ENCODE measurements around the gene KRTAP19-7. TPM values are rescaled to one million over a fixed set of nuclear protein-coding genes. Genes with fewer than 3 reads are reported as not detected.

Gene KRTAP19-7
- total RNA-seq, result not detected

DNA sequence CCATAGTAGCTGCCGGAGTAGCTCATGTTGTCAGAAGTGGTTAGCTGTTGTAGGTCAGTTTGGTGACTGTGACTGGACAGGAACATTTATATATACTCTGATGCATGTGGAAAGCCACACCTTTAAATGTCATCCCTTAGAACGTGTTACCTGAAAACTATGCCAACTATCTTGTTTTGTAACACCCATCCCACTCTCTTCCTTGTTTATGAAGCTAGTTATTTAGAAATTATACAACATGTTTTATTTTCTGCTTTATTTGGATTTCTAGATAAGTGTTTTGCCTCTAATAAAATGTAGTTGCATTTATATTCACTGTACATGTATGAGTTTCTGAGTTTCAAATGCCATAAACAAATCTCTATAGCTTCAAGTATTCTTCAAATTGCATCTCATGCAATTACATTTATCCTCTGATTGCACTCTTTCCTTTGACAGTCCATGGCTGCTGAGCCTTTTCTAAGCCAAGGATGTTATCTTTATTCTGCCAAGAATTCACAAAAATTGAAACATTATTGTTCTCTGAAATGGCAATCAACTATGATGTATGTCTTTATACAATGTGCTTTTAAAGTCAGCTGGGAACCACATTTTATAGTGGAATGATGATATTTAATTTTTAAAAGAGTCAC lies at the start of gene KRTAP19-7:
KRTAP19-7 (minus strand) TSS at position 51 of the 632 bp plus-strand sequence; CDS start at position 26, 25 bp downstream.
- Mint-ChIP-seq H3K4me1 (ENCODE audit: low read depth) (no peaks in the 10 kb centered on the region), H3K27ac (no peak within 1 kb of the TSS), H3K27me3 (ENCODE audit: low read depth) (no peaks in the 10 kb centered on the region), H3K9me3 (no peaks in the 10 kb centered on the region), H3K4me3 (no peak within 1 kb of the TSS), H3K36me3 (ENCODE audit: insufficient read depth in 2 of 2) (no peaks in the 10 kb centered on the region)
- ATAC-seq (replicated peaks in 1 of 2) (no peak), DNase-seq (no peak)

GRCh38 chr21:30605968-30606367 lies 44.9 kb upstream of the KRTAP19-7 start:
- Mint-ChIP-seq H3K27ac (no peak overlapping the region), H3K4me3 (no peak overlapping the region), H3K27me3 (ENCODE audit: low read depth) (no peaks in the 10 kb centered on the region), H3K4me1 (ENCODE audit: low read depth) (no peaks in the 10 kb centered on the region), H3K9me3 (peaks cover 3% of the 10 kb centered on the region in 2 donors), H3K36me3 (ENCODE audit: insufficient read depth in 2 of 2) (no peaks in the 10 kb centered on the region)
- DNase-seq (no peak), ATAC-seq (replicated peaks in 1 of 2) (no peak)

GRCh38 chr21:30600787-30601186 lies 39.7 kb upstream of the KRTAP19-7 start, which contains the start of gene KRTAP22-1:
Gene KRTAP22-1 (plus strand): TSS chr21:30601087.
- Mint-ChIP-seq H3K36me3 (ENCODE audit: insufficient read depth in 2 of 2) (no peaks in the 10 kb centered on the region), H3K27me3 (ENCODE audit: low read depth) (no peaks in the 10 kb centered on the region), H3K27ac (no peak within 1 kb of the TSS), H3K9me3 (peaks cover 3 to 4% of the 10 kb centered on the region in 2 donors), H3K4me1 (ENCODE audit: low read depth) (no peaks in the 10 kb centered on the region), H3K4me3 (no peak within 1 kb of the TSS)
- DNase-seq, result no peak
- ATAC-seq (replicated peaks in 1 of 2), result no peak

DNA sequence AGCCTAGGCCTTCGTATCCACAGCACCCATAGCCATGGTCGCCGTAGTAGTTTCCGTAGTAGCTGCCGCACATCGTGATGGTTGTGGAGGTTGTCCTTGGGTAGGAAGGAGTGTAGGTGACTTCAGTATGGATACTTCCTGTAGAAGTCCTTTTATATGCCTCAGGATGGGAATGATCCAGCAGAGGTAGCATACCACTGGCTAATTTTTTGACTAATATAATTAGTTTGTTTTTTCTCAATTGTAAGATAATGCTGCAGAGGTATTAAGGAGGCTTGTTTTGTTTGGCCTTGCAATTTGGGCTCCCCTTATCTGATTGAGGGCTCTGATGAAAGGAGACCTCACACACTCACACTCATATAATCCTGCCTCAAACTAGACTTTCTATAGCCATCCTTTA lies 37.7 kb upstream of the KRTAP19-7 start, which contains the start of gene KRTAP6-2:
KRTAP6-2 (minus strand) TSS at position 101 of the 400 bp plus-strand sequence; CDS start at position 73, 28 bp downstream.
- Mint-ChIP-seq H3K9me3 (peaks cover 0 to 4% of the 10 kb centered on the region in 2 donors), H3K36me3 (ENCODE audit: insufficient read depth in 2 of 2) (no peaks in the 10 kb centered on the region), H3K4me3 (no peak within 1 kb of the TSS), H3K27me3 (ENCODE audit: low read depth) (no peaks in the 10 kb centered on the region), H3K4me1 (ENCODE audit: low read depth) (no peaks in the 10 kb centered on the region), H3K27ac (no peak within 1 kb of the TSS)
- no peak for ATAC-seq (replicated peaks in 1 of 2)
- no peak for DNase-seq

DNA sequence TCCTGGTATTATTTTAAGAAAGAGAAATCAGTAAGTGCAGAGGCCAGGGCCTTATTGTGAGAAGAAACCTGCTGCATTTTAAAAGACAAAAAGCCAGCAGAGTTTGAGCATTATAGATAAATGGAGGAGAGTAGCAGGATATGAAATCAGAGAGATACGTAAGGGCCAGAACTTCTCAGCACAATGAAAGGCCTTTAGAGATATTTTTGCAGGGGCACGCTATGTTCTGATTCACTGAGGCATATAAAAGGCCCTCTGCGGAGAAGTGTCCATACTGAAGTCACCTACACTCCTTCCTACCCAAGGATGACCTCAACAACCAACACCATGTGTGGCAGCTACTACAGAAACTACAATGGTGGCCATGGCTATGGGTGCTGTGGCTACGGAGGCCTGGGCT lies 31.0 kb upstream of the KRTAP19-7 start, which contains the start of gene KRTAP6-3:
KRTAP6-3 (plus strand) TSS at position 301 of the 400 bp plus-strand sequence; CDS start at position 307, 6 bp downstream.
- Mint-ChIP-seq H3K36me3 (ENCODE audit: insufficient read depth in 2 of 2) (no peaks in the 10 kb centered on the region), H3K9me3 (peaks cover 0 to 2% of the 10 kb centered on the region in 2 donors), H3K27me3 (ENCODE audit: low read depth) (no peaks in the 10 kb centered on the region), H3K4me1 (ENCODE audit: low read depth) (no peaks in the 10 kb centered on the region), H3K27ac (no peak within 1 kb of the TSS), H3K4me3 (no peak within 1 kb of the TSS)
- no peak for DNase-seq
- ATAC-seq (replicated peaks in 1 of 2), result no peak

DNA sequence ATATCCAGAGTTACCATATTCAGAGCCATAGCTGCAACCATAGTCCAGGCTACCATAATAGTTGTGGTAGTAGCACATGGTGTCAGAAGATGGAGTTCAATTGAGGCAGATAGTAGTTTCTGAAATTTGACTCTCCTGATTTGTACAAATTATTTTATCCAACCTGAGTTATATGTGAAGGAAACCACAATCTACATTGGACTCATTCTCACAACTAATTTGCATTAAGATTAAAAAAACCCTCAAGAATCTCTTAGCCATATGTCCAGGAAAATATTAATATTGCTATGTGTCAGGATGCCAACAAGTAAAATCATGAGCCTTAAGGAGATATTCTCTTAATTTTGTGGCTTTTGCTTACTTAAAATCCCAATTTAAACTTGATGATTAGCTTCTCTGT lies 29.2 kb upstream of the KRTAP19-7 start, which contains the start of gene KRTAP22-2:
KRTAP22-2 (minus strand) TSS at position 101 of the 400 bp plus-strand sequence.
- ATAC-seq (replicated peaks in 1 of 2) (no peak), DNase-seq (no peak)
- Mint-ChIP-seq H3K4me3 (no peak within 1 kb of the TSS), H3K27me3 (ENCODE audit: low read depth) (no peaks in the 10 kb centered on the region), H3K27ac (no peak within 1 kb of the TSS), H3K4me1 (ENCODE audit: low read depth) (no peaks in the 10 kb centered on the region), H3K36me3 (ENCODE audit: insufficient read depth in 2 of 2) (no peaks in the 10 kb centered on the region), H3K9me3 (no peaks in the 10 kb centered on the region)

- no peaks in the 10 kb centered on the region for H3K27me3 Mint-ChIP-seq (ENCODE audit: low read depth)
- no peak overlapping the region for H3K27ac Mint-ChIP-seq
- no peaks in the 10 kb centered on the region for H3K4me1 Mint-ChIP-seq (ENCODE audit: low read depth)
- DNase-seq, result no peak
- no peaks in the 10 kb centered on the region for H3K9me3 Mint-ChIP-seq
- H3K36me3 Mint-ChIP-seq (ENCODE audit: insufficient read depth in 2 of 2), result no peaks in the 10 kb centered on the region
- H3K4me3 Mint-ChIP-seq, result no peak overlapping the region
- ATAC-seq (replicated peaks in 1 of 2), result no peak
Measured at GRCh38 chr21:30582870-30583269, 21.8 kb upstream of the KRTAP19-7 start.

GRCh38 chr21:30580132-30580531 lies 19.0 kb upstream of the KRTAP19-7 start:
- ATAC-seq (replicated peaks in 1 of 2) (no peak), DNase-seq (no peak)
- H3K27ac Mint-ChIP-seq, result no peak overlapping the region
- no peak overlapping the region for H3K4me3 Mint-ChIP-seq
- H3K36me3 Mint-ChIP-seq (ENCODE audit: insufficient read depth in 2 of 2), result no peaks in the 10 kb centered on the region
- H3K27me3 Mint-ChIP-seq (ENCODE audit: low read depth), result no peaks in the 10 kb centered on the region
- H3K9me3 Mint-ChIP-seq, result peaks cover 0 to 3% of the 10 kb centered on the region in 2 donors
- no peaks in the 10 kb centered on the region for H3K4me1 Mint-ChIP-seq (ENCODE audit: low read depth)

GRCh38 chr21:30579346-30579745 lies 18.2 kb upstream of the KRTAP19-7 start:
- Mint-ChIP-seq H3K27ac (no peak overlapping the region), H3K27me3 (ENCODE audit: low read depth) (no peaks in the 10 kb centered on the region), H3K9me3 (peaks cover 0 to 3% of the 10 kb centered on the region in 2 donors), H3K4me3 (no peak overlapping the region), H3K36me3 (ENCODE audit: insufficient read depth in 2 of 2) (no peaks in the 10 kb centered on the region), H3K4me1 (ENCODE audit: low read depth) (no peaks in the 10 kb centered on the region)
- DNase-seq, result no peak
- no peak for ATAC-seq (replicated peaks in 1 of 2)

DNA sequence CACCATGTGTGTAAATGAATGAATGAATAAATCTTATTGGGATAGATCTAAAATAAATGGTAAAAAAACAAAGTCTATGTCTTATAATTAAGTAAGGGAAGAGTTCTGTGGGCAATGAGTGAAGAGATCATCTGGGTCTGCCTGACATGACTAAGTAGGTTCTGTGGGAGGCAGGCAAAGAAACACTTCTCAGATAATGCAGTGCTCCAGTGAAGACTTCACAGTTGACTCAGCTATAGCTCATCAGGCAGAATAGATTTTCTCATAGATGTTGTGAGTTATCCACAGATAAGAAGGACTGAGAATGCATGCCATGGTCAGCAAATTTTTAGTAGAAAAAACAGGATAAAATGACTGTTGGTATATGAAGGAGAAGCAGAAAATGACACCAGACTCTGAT lies 16.7 kb upstream of the KRTAP19-7 start:
- DNase-seq (no peak), ATAC-seq (replicated peaks in 1 of 2) (no peak)
- Mint-ChIP-seq H3K36me3 (ENCODE audit: insufficient read depth in 2 of 2) (no peaks in the 10 kb centered on the region), H3K4me1 (ENCODE audit: low read depth) (no peaks in the 10 kb centered on the region), H3K4me3 (no peak overlapping the region), H3K27me3 (ENCODE audit: low read depth) (no peaks in the 10 kb centered on the region), H3K27ac (no peak overlapping the region), H3K9me3 (peaks cover 0 to 3% of the 10 kb centered on the region in 2 donors)

- H3K36me3 Mint-ChIP-seq (ENCODE audit: insufficient read depth in 2 of 2), result no peaks in the 10 kb centered on the region
- H3K27ac Mint-ChIP-seq, result no peak overlapping the region
- H3K4me1 Mint-ChIP-seq (ENCODE audit: low read depth), result no peaks in the 10 kb centered on the region
- peaks cover 0 to 2% of the 10 kb centered on the region in 2 donors for H3K9me3 Mint-ChIP-seq
- H3K27me3 Mint-ChIP-seq (ENCODE audit: low read depth), result no peaks in the 10 kb centered on the region
- H3K4me3 Mint-ChIP-seq, result no peak overlapping the region
- ATAC-seq (replicated peaks in 1 of 2), result no peak
- DNase-seq, result no peak
Measured at GRCh38 chr21:30567617-30568016, 6.5 kb upstream of the KRTAP19-7 start.

DNA sequence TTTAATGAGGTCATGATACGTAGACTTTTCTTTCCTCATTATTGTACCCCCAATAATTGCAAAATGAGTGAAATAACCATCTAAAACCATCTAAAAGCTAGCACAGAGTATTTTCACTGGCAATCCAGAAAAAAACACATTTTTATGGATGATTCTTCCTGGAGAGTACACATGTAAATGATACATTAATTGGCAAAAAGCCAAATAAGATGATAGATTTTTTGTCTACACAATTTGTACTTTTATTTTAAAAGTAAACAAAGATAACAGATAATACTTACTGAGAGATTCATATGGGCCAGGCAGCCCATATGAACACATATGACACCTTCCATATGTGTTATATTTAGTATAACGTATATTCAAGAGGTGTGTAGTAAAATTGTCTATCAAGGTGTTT lies 2.5 kb upstream of the KRTAP19-7 start:
- Mint-ChIP-seq H3K4me3 (no peak overlapping the region), H3K27me3 (ENCODE audit: low read depth) (no peaks in the 10 kb centered on the region), H3K9me3 (no peaks in the 10 kb centered on the region), H3K27ac (no peak overlapping the region), H3K36me3 (ENCODE audit: insufficient read depth in 2 of 2) (no peaks in the 10 kb centered on the region), H3K4me1 (ENCODE audit: low read depth) (no peaks in the 10 kb centered on the region)
- DNase-seq (no peak), ATAC-seq (replicated peaks in 1 of 2) (no peak)

DNA sequence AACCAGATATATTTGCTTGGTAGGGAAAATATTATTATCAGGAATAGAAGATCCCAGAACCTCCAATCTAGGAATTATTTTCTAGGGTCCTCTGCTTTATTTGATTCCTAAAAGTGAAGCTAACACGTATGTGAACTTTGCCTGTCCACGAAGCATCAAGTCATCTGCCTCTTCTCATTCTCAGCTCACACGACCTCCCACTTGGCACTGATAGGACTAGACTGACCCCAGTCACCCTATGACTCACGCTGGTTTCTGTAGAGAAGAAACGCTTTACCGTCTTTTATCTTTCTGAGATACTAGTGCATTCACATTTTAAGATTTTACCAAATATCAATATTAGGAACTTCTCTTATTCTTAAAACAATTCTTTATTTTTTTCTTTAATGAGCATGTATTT lies 2.0 kb upstream of the KRTAP19-7 start:
- ATAC-seq (replicated peaks in 1 of 2) (no peak), DNase-seq (no peak)
- H3K9me3 Mint-ChIP-seq, result no peaks in the 10 kb centered on the region
- H3K4me1 Mint-ChIP-seq (ENCODE audit: low read depth), result no peaks in the 10 kb centered on the region
- no peaks in the 10 kb centered on the region for H3K27me3 Mint-ChIP-seq (ENCODE audit: low read depth)
- H3K36me3 Mint-ChIP-seq (ENCODE audit: insufficient read depth in 2 of 2), result no peaks in the 10 kb centered on the region
- no peak overlapping the region for H3K4me3 Mint-ChIP-seq
- H3K27ac Mint-ChIP-seq, result no peak overlapping the region

DNA sequence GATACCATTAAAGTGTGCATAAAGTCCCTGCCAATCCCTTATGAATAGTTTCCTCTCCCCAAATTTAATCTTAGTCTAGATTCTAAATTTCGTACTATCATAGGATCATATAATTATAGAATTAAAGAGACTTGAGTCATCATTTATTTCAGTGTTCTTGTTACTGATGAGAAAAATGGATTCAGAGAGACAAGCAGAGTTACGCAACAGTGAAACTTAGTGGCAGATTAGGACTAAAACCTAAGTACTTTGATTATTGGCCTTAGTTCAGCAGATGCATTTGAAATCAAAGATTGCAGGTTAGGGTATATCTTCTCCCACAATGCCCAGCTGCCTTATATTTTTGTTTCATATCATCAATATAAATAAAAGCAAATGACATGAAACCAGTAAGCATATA lies 843 bp upstream of the KRTAP19-7 start:
- H3K27me3 Mint-ChIP-seq (ENCODE audit: low read depth), result no peaks in the 10 kb centered on the region
- DNase-seq, result no peak
- H3K9me3 Mint-ChIP-seq, result no peaks in the 10 kb centered on the region
- no peak for ATAC-seq (replicated peaks in 1 of 2)
- no peak overlapping the region for H3K27ac Mint-ChIP-seq
- no peaks in the 10 kb centered on the region for H3K36me3 Mint-ChIP-seq (ENCODE audit: insufficient read depth in 2 of 2)
- H3K4me3 Mint-ChIP-seq, result no peak overlapping the region
- no peaks in the 10 kb centered on the region for H3K4me1 Mint-ChIP-seq (ENCODE audit: low read depth)

All from activated T-cell treated with anti-CD3 and anti-CD28 coated beads, Interleukin-2, amount 50 U/mL, for 72 hours (primary cell).